GM21360 (cell line): ENCODE results near the gene MOCS1.
"Not testable (repeated sequence)": the region's sequence is repeated elsewhere in the genome, so short reads cannot be mapped to it uniquely, and the experiment has no call there.

Source experiments
- ATAC-seq: cut with Tn5 transposase; IDR thresholded peaks from one replicate; pipeline ENCODE4 v1.9.1; 2021; ENCODE audit warnings: mild to moderate bottlenecking, moderate library complexity; ENCODE audit not compliant: unreplicated experiment

MOCS1 gene

GRCh38 chr6:39934131-39934757, at the start of gene MOCS1:
Gene MOCS1 (minus strand): TSS chr6:39934462. CDS start chr6:39934417, 45 bp downstream.
- ATAC-seq = peak; percentile 71

GRCh38 chr6:39984051-39984450, 49.8 kb upstream of the MOCS1 start:
- no peak for ATAC-seq

- ATAC-seq = no peak
These were observed 48.9 kb upstream of the MOCS1 start for GRCh38 chr6:39983193-39983592.

- no peak for ATAC-seq
These were observed 48.5 kb upstream of the MOCS1 start for GRCh38 chr6:39982720-39983119.

GRCh38 chr6:39980839-39981580, 46.7 kb upstream of the MOCS1 start:
- ATAC-seq = no peak

- no peak for ATAC-seq
These were observed 45.4 kb upstream of the MOCS1 start for GRCh38 chr6:39979461-39980328.

- no peak for ATAC-seq
These were observed 44.0 kb upstream of the MOCS1 start for GRCh38 chr6:39978240-39978639.

GRCh38 chr6:39973661-39974060, 39.4 kb upstream of the MOCS1 start:
- ATAC-seq = no peak

- ATAC-seq = not testable (repeated sequence)
These were observed 38.5 kb upstream of the MOCS1 start for GRCh38 chr6:39972717-39973116.

- ATAC-seq = not testable (repeated sequence)
These were observed 36.9 kb upstream of the MOCS1 start for GRCh38 chr6:39971131-39971530.

GRCh38 chr6:39965751-39966150, 31.5 kb upstream of the MOCS1 start:
- ATAC-seq = no peak

GRCh38 chr6:39964530-39964929, 30.3 kb upstream of the MOCS1 start:
- no peak for ATAC-seq

- ATAC-seq = no peak
These were observed 29.8 kb upstream of the MOCS1 start for GRCh38 chr6:39964094-39964493.

- no peak for ATAC-seq
These were observed 28.6 kb upstream of the MOCS1 start for GRCh38 chr6:39962831-39963230.

GRCh38 chr6:39961178-39961577, 26.9 kb upstream of the MOCS1 start:
- ATAC-seq = no peak

- no peak for ATAC-seq
These were observed 24.7 kb upstream of the MOCS1 start for GRCh38 chr6:39958947-39959346.

GRCh38 chr6:39956936-39957335, 22.7 kb upstream of the MOCS1 start:
- ATAC-seq = no peak

GRCh38 chr6:39953076-39953618, 18.9 kb upstream of the MOCS1 start:
- no peak for ATAC-seq

GRCh38 chr6:39952167-39952566, 17.9 kb upstream of the MOCS1 start:
- ATAC-seq = no peak

GRCh38 chr6:39951716-39952115, 17.5 kb upstream of the MOCS1 start:
- ATAC-seq = no peak

- no peak for ATAC-seq
These were observed 16.9 kb upstream of the MOCS1 start for GRCh38 chr6:39951191-39951590.
